Prostate gland (tissue), 2 donors: Measurements from ENCODE around the gene GRID2.

ENCODE experiments used
- CTCF ChIP-seq, 4 experiments: fragments of 200-600 bp in 2 of 4; fragments of 450-650 bp in 2 of 4; sonication (generic) in 2 of 4; IDR thresholded peaks; 1 replicate in 3 of 4; 2 replicates in 1 of 4; pipeline ENCODE4 v1.5.1; 2016 to 2019; ENCODE audit warnings: antibody characterized with exemption in 4 of 4, mild to moderate bottlenecking in 2 of 4, moderate library complexity in 2 of 4
- POLR2A ChIP-seq: fragments of 450-650 bp; IDR thresholded peaks from one replicate; pipeline ENCODE4 v1.6.1; 2016; ENCODE audit warnings: antibody characterized with exemption, mild to moderate bottlenecking
- POLR2AphosphoS5 ChIP-seq: sonication (generic); formaldehyde crosslinking; IDR thresholded peaks from one replicate; pipeline ENCODE4 v1.6.1; 2017; ENCODE audit warnings: antibody characterized with exemption

GRCh38 chr4:93065790-93066189 lies 762.0 kb downstream of the GRID2 start:
- no peak for TF ChIP-seq CTCF (IDR thresholded peaks at IDR 0.05)
- no peak for TF ChIP-seq POLR2A
- TF ChIP-seq POLR2AphosphoS5: no peak
